Lower leg skin (tissue), 4 donors: ENCODE results near the gene TTBK1. TPM values are rescaled to one million over a fixed set of nuclear protein-coding genes. Genes with fewer than 3 reads are reported as not detected.

Source experiments
- DNase-seq, 2 donors: peaks; one replicate each; pipeline ENCODE4 v3.0.0-alpha.2; 2019; ENCODE audit warnings: low spot score in 2 of 2
- H3K4me3 ChIP-seq: fragments of 200-600 bp; sonication (generic); 2 replicates; pipeline ENCODE4 v1.5.1; 2017; ENCODE audit warnings: mild to moderate bottlenecking, low read depth; ENCODE audit not compliant: poor library complexity, severe bottlenecking
- CTCF ChIP-seq, 3 donors: fragments of 450-650 bp; IDR thresholded peaks; one replicate each; pipeline ENCODE4 v1.5.1; 2016; ENCODE audit warnings: antibody characterized with exemption in 3 of 3, mild to moderate bottlenecking in 3 of 3, moderate library complexity in 2 of 3
- POLR2A ChIP-seq, 2 donors: fragments of 450-650 bp; IDR thresholded peaks; one replicate each; pipeline ENCODE4 v1.6.1; 2016 to 2017; ENCODE audit warnings: antibody characterized with exemption in 2 of 2, mild to moderate bottlenecking in 1 of 2, moderate library complexity in 1 of 2
- whole genome bisulfite sequencing, 2 donors: methylation state at CpG; one replicate each; pipeline ENCODE4 v1.1.5; 2018; 5-methylcytosine and 5-hydroxymethylcytosine counted together
- intact Hi-C: fragments of 100-400 bp; cut with DNase I; formaldehyde crosslinking; loops from one replicate; pipeline ENCODE4 v1.15.0; 2023; ENCODE audit warnings: low total_unique reads
- total RNA-seq, 4 donors: library from RNA; depleted of rRNA; stranded (reverse); fragments of >200 nt; gene quantifications; one replicate each; pipeline ENCODE4 v1.1.0, GENCODE V29; 2016

Gene TTBK1
- under 1 TPM in 1 of 4 donors, not detected in 3; 0.08 TPM for total RNA-seq

- H3K4me3 ChIP-seq, result no peak within 1 kb of the TSS
- TF ChIP-seq CTCF (IDR thresholded peaks at IDR 0.05) (no peak), POLR2A (IDR thresholded peaks at IDR 0.05) (no peak)
- 10 to 14% methylated on average over 26 to 36 of the region's 47 CpGs for WGBS, 2 donors
- intact Hi-C loops, result no loop called here
- DNase-seq, result no peak
Measured at GRCh38 chr6:43242908-43243663, at the start of gene TTBK1. Gene TTBK1, plus strand, starts transcription at chr6:43243481. Its CDS starts 3,180 bp downstream, at chr6:43246661.

GRCh38 chr6:43193929-43194328 lies 49.4 kb upstream of the TTBK1 start:
- no peak for TF ChIP-seq POLR2A (IDR thresholded peaks at IDR 0.05)
- no peak for TF ChIP-seq CTCF (IDR thresholded peaks at IDR 0.05)
- H3K4me3 ChIP-seq, result no peak overlapping the region
- intact Hi-C loops, result no loop called here
- DNase-seq, result no peak
- WGBS, 2 donors, result 87 to 95% methylated on average over 5 of the region's 5 CpGs

GRCh38 chr6:43196337-43196736 lies 46.9 kb upstream of the TTBK1 start:
- no peak overlapping the region for H3K4me3 ChIP-seq
- DNase-seq, result no peak
- no peak for TF ChIP-seq POLR2A (IDR thresholded peaks at IDR 0.05)
- no peak for TF ChIP-seq CTCF (IDR thresholded peaks at IDR 0.05)
- WGBS, 2 donors, result 83 to 86% methylated on average over 5 of the region's 5 CpGs
- intact Hi-C loops, result no loop called here

- no peak overlapping the region for H3K4me3 ChIP-seq
- no peak for DNase-seq
- TF ChIP-seq POLR2A (IDR thresholded peaks at IDR 0.05) (no peak), CTCF (IDR thresholded peaks at IDR 0.05) (no peak)
- 75 to 84% methylated on average over 6 of the region's 6 CpGs for WGBS, 2 donors
- intact Hi-C loops, result no loop called here
Measured at GRCh38 chr6:43199912-43200311, 43.4 kb upstream of the TTBK1 start.

- intact Hi-C loops, result no loop called here
- H3K4me3 ChIP-seq, result no peak overlapping the region
- WGBS, 2 donors, result 94 to 97% methylated on average over 6 of the region's 6 CpGs
- TF ChIP-seq POLR2A (IDR thresholded peaks at IDR 0.05) (no peak), CTCF (IDR thresholded peaks at IDR 0.05) (no peak)
- no peak for DNase-seq
Measured at GRCh38 chr6:43200541-43200940, 42.7 kb upstream of the TTBK1 start.

- TF ChIP-seq CTCF (IDR thresholded peaks at IDR 0.05), result no peak
- TF ChIP-seq POLR2A (IDR thresholded peaks at IDR 0.05), result no peak
- WGBS, 2 donors, result 87 to 89% methylated on average over 5 of the region's 5 CpGs
- DNase-seq, result no peak
- intact Hi-C loops, result no loop called here
- no peak overlapping the region for H3K4me3 ChIP-seq
Measured at GRCh38 chr6:43202451-43202850, 40.8 kb upstream of the TTBK1 start.
